Ovary (tissue), 9 donors: Measurements from ENCODE around the gene PPP2R5C. TPM values are rescaled to one million over a fixed set of nuclear protein-coding genes. Genes with fewer than 3 reads are reported as not detected.
A peak's percentile ranks its signal among the peaks of the same experiment; 100 is the strongest.

Experiments
- DNase-seq, 5 donors: peaks; one replicate each; pipeline ENCODE4 v3.0.0-alpha.2; 2019 to 2020
- H3K27ac ChIP-seq, 2 donors: fragments of 200-600 bp; one replicate each; pipeline versions ENCODE4 v1.5.1 to v1.8.0; 2019 to 2022
- H3K27me3 ChIP-seq: fragments of 200-600 bp; one replicate; pipeline ENCODE4 v1.8.0; 2022
- H3K36me3 ChIP-seq: fragments of 200-600 bp; sonication (generic); one replicate; pipeline ENCODE4 v1.5.1; 2019
- H3K4me1 ChIP-seq: one replicate; pipeline ENCODE4 v1.8.1; 2013; ENCODE audit warnings: mild to moderate bottlenecking, moderate library complexity; ENCODE audit not compliant: insufficient read depth
- H3K4me3 ChIP-seq: fragments of 200-600 bp; sonication (generic); one replicate; pipeline ENCODE4 v1.5.1; 2017
- H3K9me3 ChIP-seq, 2 donors: fragments of 200-600 bp in 1 of 2; sonication (generic) in 1 of 2; one replicate each; pipeline versions ENCODE4 v1.5.1 to v1.8.1; 2013 to 2019; ENCODE audit warnings: mild to moderate bottlenecking in 1 of 2, moderate library complexity in 1 of 2
- EP300 ChIP-seq: sonication (generic); formaldehyde crosslinking; IDR thresholded peaks from one replicate; pipeline ENCODE4 v1.6.1; 2017; ENCODE audit warnings: antibody characterized with exemption
- POLR2A ChIP-seq: fragments of 450-650 bp; IDR thresholded peaks from one replicate; pipeline ENCODE4 v1.6.1; 2017; ENCODE audit warnings: antibody characterized with exemption, mild to moderate bottlenecking, moderate library complexity
- WGBS, 3 donors: extraction: QIAGEN DNeasy Blood & Tissue Kit in 1 of 3; methylation state at CpG; one replicate each; pipeline versions ENCODE4 v1.1.5 to v1.1.7; 2013 to 2017; 5-methylcytosine and 5-hydroxymethylcytosine counted together
- intact Hi-C, 4 donors: fragments of 100-400 bp; cut with DNase I; formaldehyde crosslinking; loops; one replicate each; pipeline versions ENCODE4 v1.11.0 to v1.15.1; 2022 to 2023
- polyA plus RNA-seq, 2 donors: library from polyadenylated mRNA; stranded (reverse); fragments of 200-250 nt in 1 of 2; fragments of 350-450 nt in 1 of 2; fragmentation: Illumina TruSeq in 1 of 2; extraction: RNeasy Lipid Tissue Mini Kit (QIAGEN cat#74804) in 1 of 2; gene quantifications; one replicate each; pipeline ENCODE4 v1.2.3, GENCODE V29; 2013 to 2014
- total RNA-seq, 7 donors: library from RNA; depleted of rRNA in 2 of 7; stranded (reverse); fragments of >200 nt in 2 of 7; fragmentation: NEBNext Ultra II Directional in 3 of 7; extraction: Animal tissue kit (Norgen Biotek cat#: 25700) in 3 of 7; gene quantifications; one replicate each; pipeline versions ENCODE4 v1.1.0 to v1.2.4, GENCODE V29; 2016 to 2023
- TF ChIP-seq, protein P1 (sequence below), 3 donors: fragments of 450-650 bp in 2 of 3; fragments of 200-600 bp in 1 of 3; IDR thresholded peaks; one replicate each; pipeline versions ENCODE4 v1.5.1 to v1.8.0; 2016 to 2022; ENCODE audit warnings: antibody characterized with exemption in 3 of 3, mild to moderate bottlenecking in 1 of 3
- donor health status: DM: no; HTN: no; CAD: no; lungs with moderate emphysema.
- donor health status: DM: no; HTN: no; CAD: no.
- donor health status: Bipolar disorder and iron deficiency.
- donor health status: DM: yes; HTN: yes; CAD: no.
- donor health status: DM: no; HTN: no; CAD: no.
- donor health status: DM: yes; HTN: yes; CAD: no.

PPP2R5C gene
- total and polyA plus RNA-seq, 9 donors: 52.8 to 136 (median 96.6) TPM

GRCh38 chr14:101781240-101782061 lies 19.9 kb downstream of the PPP2R5C start:
- TF ChIP-seq EP300 (no peak), POLR2A (no peak)
- TF ChIP-seq, protein P1, sequence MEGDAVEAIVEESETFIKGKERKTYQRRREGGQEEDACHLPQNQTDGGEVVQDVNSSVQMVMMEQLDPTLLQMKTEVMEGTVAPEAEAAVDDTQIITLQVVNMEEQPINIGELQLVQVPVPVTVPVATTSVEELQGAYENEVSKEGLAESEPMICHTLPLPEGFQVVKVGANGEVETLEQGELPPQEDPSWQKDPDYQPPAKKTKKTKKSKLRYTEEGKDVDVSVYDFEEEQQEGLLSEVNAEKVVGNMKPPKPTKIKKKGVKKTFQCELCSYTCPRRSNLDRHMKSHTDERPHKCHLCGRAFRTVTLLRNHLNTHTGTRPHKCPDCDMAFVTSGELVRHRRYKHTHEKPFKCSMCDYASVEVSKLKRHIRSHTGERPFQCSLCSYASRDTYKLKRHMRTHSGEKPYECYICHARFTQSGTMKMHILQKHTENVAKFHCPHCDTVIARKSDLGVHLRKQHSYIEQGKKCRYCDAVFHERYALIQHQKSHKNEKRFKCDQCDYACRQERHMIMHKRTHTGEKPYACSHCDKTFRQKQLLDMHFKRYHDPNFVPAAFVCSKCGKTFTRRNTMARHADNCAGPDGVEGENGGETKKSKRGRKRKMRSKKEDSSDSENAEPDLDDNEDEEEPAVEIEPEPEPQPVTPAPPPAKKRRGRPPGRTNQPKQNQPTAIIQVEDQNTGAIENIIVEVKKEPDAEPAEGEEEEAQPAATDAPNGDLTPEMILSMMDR (IDR thresholded peaks at IDR 0.05): no peak
- H3K27ac ChIP-seq: peak overlapping the region in 1 of 2 donors; percentile 51

DNA sequence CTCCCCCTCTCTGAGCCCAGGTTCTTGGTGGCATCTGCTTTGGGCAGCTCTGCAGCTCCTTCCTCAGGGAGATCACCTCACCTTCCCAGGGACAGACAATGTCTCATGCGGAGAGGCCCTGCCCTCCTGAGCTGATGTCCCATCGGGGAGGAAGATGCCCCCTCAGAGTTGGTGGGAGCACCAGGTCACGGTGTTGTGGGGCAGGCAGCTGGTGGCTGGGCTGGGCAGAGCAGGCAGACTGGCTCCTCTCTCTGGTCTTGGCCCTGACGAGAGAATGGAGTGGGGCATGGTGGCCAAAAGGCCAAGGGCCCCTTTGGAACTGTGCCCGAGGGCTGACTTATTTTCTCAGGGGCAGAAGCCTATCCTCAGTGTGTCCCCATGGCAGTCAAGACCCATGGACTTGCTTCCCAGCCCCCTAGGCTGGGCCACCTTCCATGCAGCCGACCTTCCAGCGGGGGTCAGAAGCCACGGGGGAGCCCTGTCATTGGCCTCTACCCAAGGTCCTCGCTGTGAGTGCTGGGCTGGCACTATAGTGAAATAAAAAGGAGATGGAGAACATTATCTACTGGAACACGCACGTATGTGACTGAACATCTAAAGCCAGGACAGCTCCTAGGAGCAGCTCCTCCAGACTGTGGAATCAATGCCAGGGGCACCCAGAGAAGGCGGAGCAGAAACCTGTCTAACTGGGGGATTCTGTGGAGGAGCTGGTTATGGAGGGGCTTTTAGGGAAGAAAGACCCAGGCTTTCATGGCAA lies 21.9 kb downstream of the PPP2R5C start:
- H3K4me3 ChIP-seq: no peak overlapping the region
- WGBS, 3 donors: 89 to 94% (median 91%) methylated on average over 12 of the region's 12 CpGs
- H3K36me3 ChIP-seq: no peaks in the 10 kb centered on the region
- no peak for TF ChIP-seq EP300
- TF ChIP-seq, protein P1 (IDR thresholded peaks at IDR 0.05): no peak
- TF ChIP-seq POLR2A: no peak
- intact Hi-C loops: no loop called here
- H3K4me1 ChIP-seq: peaks cover 6% of the 10 kb centered on the region
- H3K27me3 ChIP-seq: no peaks in the 10 kb centered on the region
- no peaks in the 10 kb centered on the region for H3K9me3 ChIP-seq
- no peak for DNase-seq
- H3K27ac ChIP-seq: no peak overlapping the region

More at GRCh38 chr14:101781240-101782061, 19.9 kb downstream of the PPP2R5C start:
- no peaks in the 10 kb centered on the region for H3K9me3 ChIP-seq
- H3K36me3 ChIP-seq: no peaks in the 10 kb centered on the region
- WGBS, 3 donors: 1 to 2% (median 1%) methylated on average over 46 to 67 of the region's 67 CpGs
- peak overlapping the region; percentile 48 for H3K4me3 ChIP-seq
- intact Hi-C loops: no loop called here
- H3K4me1 ChIP-seq: peaks cover 6% of the 10 kb centered on the region
- H3K27me3 ChIP-seq: no peaks in the 10 kb centered on the region
- DNase-seq: peak in 2 of 5 donors; percentile 54 to 59

DNA sequence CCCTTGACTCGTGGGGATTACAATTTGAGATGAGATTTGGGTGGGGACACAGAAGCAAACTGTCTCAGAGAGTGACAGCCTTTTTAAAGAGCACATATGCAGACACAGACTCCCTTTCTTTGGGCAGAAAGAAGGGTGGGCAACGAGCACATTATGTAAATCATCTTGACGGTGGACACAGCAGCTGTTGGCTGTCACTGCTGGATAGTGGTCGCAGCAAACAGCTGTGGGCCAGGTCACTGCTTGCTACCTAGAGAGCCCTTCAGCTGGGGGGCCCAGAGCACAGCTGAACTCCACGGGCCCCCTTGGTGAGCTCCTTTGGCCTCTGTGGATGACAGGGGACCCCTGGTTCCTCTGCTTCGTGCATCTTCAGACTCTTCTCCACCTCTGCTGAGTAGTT lies 23.1 kb downstream of the PPP2R5C start:
- H3K27me3 ChIP-seq: no peaks in the 10 kb centered on the region
- TF ChIP-seq, protein P1 (IDR thresholded peaks at IDR 0.05): no peak
- TF ChIP-seq POLR2A: no peak
- no peak for TF ChIP-seq EP300
- no peak for DNase-seq
- peaks cover 6% of the 10 kb centered on the region for H3K4me1 ChIP-seq
- no peak overlapping the region for H3K4me3 ChIP-seq
- 58 to 68% (median 62%) methylated on average over 6 of the region's 6 CpGs for WGBS, 3 donors
- no peaks in the 10 kb centered on the region for H3K36me3 ChIP-seq
- intact Hi-C loops: no loop called here
- H3K9me3 ChIP-seq: no peaks in the 10 kb centered on the region
- H3K27ac ChIP-seq: no peak overlapping the region

- no peaks in the 10 kb centered on the region for H3K36me3 ChIP-seq
- no peak overlapping the region for H3K27ac ChIP-seq
- no peaks in the 10 kb centered on the region for H3K4me1 ChIP-seq
- WGBS, 3 donors: 89 to 94% (median 90%) methylated on average over 13 of the region's 13 CpGs
- intact Hi-C loops: no loop called here
- no peak for DNase-seq
- no peak overlapping the region for H3K4me3 ChIP-seq
- no peaks in the 10 kb centered on the region for H3K27me3 ChIP-seq
- H3K9me3 ChIP-seq: no peaks in the 10 kb centered on the region
- TF ChIP-seq POLR2A (no peak), EP300 (no peak)
- TF ChIP-seq, protein P1 (IDR thresholded peaks at IDR 0.05): no peak
These were observed 26.6 kb downstream of the PPP2R5C start for GRCh38 chr14:101788016-101788635.
